BE2C (cell line): ENCODE measurements around the gene NECAB2.

Experiments
- DNase-seq: peaks from one replicate; pipeline ENCODE4 v3.0.0-alpha.2; 2020
- H3K27me3 ChIP-seq: fragments of 250-450 bp; sonication (Bioruptor Pico); 2 replicates; pipeline ENCODE4 v1.5.1; 2020; ENCODE audit warnings: mild to moderate bottlenecking
- H3K36me3 ChIP-seq: fragments of 250-450 bp; sonication (Bioruptor Pico); 2 replicates; pipeline ENCODE4 v1.5.1; 2020; ENCODE audit warnings: mild to moderate bottlenecking
- H3K4me1 ChIP-seq: fragments of 250-450 bp; sonication (Bioruptor Pico); 2 replicates; pipeline ENCODE4 v1.5.1; 2020
- H3K4me3 ChIP-seq: 2 replicates; pipeline ENCODE4 v1.5.1; 2011; ENCODE audit warnings: low read depth, low read length
- H3K9me3 ChIP-seq: fragments of 250-450 bp; sonication (Bioruptor Pico); 2 replicates; pipeline ENCODE4 v1.5.1; 2020
- TF ChIP-seq, protein P1 (sequence below): IDR thresholded peaks from 2 replicates; pipeline ENCODE4 v1.5.1; 2012; ENCODE audit warnings: mild to moderate bottlenecking, low read depth, low read length

NECAB2 gene

DNA sequence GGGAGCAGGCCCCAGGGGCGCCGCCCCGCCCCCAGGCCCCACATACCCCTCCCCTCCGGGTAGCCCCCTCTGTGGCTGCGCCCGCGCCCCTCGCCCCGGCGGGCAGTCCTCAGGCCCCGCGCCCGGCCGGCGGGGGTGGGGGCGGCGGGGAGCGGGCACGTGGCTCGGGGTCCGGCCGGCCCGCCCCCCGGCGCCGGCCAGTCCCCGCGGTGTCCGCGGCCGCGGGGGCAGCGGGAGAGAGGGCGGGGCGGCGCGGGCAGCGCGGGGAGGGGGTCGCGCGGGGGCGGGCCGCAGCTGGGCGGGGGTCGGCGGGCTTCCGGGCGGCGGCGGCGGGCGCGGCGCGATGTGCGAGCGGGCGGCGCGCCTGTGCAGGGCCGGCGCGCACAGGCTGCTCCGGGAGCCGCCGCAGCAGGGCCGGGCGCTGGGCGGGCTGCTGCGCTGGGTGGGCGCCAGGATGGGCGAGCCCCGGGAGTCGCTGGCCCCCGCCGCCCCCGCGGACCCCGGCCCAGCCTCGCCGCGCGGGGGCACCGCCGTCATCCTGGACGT is 335 bp downstream of the NECAB2 start:
- Histone ChIP-seq H3K27me3 (peaks cover 13% of the 10 kb centered on the region), H3K36me3 (no peaks in the 10 kb centered on the region), H3K4me3 (no peak overlapping the region), H3K9me3 (no peaks in the 10 kb centered on the region), H3K4me1 (no peaks in the 10 kb centered on the region)
- TF ChIP-seq, protein P1, sequence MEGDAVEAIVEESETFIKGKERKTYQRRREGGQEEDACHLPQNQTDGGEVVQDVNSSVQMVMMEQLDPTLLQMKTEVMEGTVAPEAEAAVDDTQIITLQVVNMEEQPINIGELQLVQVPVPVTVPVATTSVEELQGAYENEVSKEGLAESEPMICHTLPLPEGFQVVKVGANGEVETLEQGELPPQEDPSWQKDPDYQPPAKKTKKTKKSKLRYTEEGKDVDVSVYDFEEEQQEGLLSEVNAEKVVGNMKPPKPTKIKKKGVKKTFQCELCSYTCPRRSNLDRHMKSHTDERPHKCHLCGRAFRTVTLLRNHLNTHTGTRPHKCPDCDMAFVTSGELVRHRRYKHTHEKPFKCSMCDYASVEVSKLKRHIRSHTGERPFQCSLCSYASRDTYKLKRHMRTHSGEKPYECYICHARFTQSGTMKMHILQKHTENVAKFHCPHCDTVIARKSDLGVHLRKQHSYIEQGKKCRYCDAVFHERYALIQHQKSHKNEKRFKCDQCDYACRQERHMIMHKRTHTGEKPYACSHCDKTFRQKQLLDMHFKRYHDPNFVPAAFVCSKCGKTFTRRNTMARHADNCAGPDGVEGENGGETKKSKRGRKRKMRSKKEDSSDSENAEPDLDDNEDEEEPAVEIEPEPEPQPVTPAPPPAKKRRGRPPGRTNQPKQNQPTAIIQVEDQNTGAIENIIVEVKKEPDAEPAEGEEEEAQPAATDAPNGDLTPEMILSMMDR: no peak
- no peak for DNase-seq

DNA sequence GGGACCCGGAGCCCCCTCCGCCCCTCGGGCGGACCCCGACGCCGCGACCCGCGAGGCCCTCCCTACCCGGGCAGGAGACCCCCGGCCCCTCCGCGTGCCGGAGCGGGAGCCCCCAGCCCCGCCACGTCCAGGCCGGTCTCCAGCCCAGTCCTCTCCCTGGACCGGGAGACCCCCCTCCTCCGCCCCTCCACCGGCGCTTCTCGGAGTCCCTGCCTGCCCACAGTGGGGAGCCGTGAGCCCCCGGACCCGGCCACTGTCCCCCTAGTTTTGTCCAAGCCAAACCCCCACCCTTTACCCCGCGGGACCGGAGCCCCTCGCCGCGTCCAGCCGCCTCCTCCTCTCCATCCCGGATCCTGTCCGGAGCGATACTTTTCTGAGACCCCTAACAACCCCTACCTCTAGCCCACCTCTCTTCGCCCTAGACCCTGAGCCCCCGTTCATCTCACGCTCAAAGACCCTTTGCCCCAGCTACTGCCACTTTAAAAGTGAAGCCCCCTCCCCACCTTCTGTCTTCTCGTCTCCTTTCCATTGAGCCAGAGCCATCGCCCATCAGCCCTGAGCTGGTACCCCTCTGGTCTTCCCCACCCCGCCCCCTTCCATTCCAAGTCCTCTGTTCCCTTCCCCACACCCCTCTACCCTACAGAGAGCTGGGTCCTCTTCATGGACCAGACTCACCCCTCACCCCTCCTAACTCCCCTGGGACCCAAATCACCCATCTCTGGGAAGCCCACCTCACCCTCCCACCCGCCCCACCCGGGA is 1.0 kb downstream of the NECAB2 start:
- H3K4me3 ChIP-seq: no peak overlapping the region

DNA sequence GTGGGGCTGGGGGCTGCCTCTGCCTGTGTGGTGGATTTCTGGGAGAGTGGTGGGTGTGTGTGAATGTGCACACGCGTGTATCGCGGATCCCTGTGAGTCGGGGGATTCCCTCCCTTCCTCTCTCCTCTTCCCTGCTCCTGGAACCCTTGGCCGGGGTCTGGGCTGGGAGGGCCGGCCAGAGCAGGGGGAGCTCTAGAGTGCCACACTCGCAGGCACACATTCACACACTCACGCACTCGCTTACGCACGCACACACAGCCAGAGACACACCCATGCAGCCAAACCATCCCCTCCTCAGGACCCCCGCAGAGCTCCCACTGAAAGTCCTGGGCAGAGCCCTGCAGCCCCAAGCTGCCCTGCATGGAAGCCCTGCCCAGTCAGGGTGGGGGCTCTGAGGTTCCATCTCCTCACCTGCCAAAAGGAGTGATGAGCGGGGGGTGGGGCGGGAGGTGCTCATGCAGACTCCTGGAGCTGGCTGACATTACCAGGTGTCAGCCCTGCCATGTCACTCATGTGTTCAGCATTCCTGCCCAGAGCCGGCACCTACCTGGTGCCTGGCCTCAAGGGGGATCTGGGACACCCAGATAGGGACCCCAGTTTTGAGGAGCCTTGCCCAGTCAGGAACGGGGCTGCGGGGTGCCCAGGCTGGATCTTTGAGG is 1.9 kb downstream of the NECAB2 start:
- Histone ChIP-seq H3K4me1 (no peaks in the 10 kb centered on the region), H3K36me3 (no peaks in the 10 kb centered on the region), H3K9me3 (no peaks in the 10 kb centered on the region), H3K27me3 (peaks cover 13% of the 10 kb centered on the region), H3K4me3 (no peak overlapping the region)
- TF ChIP-seq, protein P1: no peak
- no peak for DNase-seq

More for the DNA sequence above, 1.0 kb downstream of the NECAB2 start:
- no peaks in the 10 kb centered on the region for H3K9me3 ChIP-seq
- no peaks in the 10 kb centered on the region for H3K4me1 ChIP-seq
- DNase-seq: no peak
- no peaks in the 10 kb centered on the region for H3K36me3 ChIP-seq
- TF ChIP-seq, protein P1: no peak
- peaks cover 13% of the 10 kb centered on the region for H3K27me3 ChIP-seq

DNA sequence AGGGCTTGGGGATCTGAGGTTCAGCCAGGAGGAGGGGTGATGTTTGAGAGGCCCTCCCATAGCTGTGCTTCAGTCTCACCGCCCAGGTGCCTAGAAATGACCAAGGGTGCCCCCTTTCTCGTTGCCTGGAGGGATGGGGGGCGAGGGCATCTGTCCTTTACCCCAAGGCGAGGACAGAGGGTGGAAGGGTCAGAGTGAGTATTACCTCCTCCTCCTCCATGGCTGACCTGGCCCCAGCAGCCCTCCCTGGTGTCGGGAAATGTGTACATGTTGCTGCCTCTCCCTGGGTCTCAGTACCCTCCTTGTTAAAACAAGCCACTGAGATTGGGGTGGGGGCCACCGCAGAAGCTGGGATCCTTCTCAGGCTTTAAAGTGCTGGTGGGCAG is 2.4 kb downstream of the NECAB2 start:
- H3K27me3 ChIP-seq: peaks cover 13% of the 10 kb centered on the region
- no peak for DNase-seq

DNA sequence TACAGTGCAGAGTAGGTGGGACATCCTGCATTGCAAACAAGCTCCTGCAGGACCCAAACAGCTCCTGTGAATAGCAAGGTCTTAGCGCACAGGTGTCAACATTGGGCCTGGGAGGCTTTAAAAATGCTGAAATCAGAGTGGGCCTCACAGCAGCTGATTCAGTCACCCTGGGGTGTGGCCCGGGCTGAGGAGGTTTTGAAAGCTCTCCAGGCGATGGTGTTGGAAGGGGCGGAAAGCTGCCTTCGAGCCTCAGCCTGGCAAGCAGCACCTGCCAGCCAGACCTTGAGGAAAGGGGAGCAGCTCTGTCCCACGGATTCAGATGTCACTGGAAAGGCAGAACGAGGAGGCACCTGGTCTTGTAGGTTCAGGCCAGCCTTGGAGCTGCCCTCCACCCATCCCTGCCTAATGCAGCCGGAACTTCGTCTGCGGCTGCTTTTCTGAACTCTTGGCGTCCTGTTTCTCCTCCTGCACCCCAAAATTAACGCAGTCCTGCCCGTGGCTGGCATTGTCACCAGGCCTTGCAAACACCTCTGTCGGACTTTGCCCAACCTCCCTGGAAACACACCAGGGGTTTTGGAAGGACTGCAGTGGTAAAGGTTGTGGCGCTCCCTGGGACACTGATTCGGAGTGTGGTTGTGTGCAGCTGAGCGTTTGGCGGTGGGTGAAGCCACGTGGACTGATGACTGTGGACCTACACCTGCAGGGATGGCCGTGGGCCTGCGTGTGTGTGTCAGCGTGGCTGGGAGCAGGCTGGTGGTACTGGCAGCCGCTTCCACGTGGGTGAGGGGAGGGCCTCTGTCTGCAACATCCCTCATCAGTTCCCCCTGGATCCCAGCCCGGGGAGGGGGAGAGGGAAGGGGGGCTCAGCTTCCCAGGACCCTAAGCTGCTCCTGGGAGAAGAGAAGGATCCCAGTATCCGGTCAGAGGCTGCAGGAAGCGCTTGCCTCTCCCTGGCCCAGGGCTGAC is 3.4 kb downstream of the NECAB2 start:
- H3K4me3 ChIP-seq: no peak overlapping the region
- no peaks in the 10 kb centered on the region for H3K4me1 ChIP-seq
- no peaks in the 10 kb centered on the region for H3K9me3 ChIP-seq
- H3K27me3 ChIP-seq: peaks cover 13% of the 10 kb centered on the region
- TF ChIP-seq, protein P1: no peak
- no peak for DNase-seq
- H3K36me3 ChIP-seq: no peaks in the 10 kb centered on the region

More for the DNA sequence above, 2.4 kb downstream of the NECAB2 start:
- no peak overlapping the region for H3K4me3 ChIP-seq
- no peaks in the 10 kb centered on the region for H3K9me3 ChIP-seq
- TF ChIP-seq, protein P1: no peak
- no peaks in the 10 kb centered on the region for H3K4me1 ChIP-seq
- no peaks in the 10 kb centered on the region for H3K36me3 ChIP-seq
